HL-60/S4 treated with retinoic acid at 250 ng/mL for 4 days and 3 days (cell line): ENCODE measurements around the gene CX3CL1.
"Not testable (repeated sequence)": the region's sequence is repeated elsewhere in the genome, so short reads cannot be mapped to it uniquely, and the experiment has no call there.

ENCODE experiments used
- in situ Hi-C: fragments of 300-500 bp; cut with MboI; formaldehyde crosslinking; loops from 2 replicates; pipeline ENCODE4 v1.7.0; 2022; ENCODE audit warnings: low sequenced_read_pairs

Gene CX3CL1

DNA sequence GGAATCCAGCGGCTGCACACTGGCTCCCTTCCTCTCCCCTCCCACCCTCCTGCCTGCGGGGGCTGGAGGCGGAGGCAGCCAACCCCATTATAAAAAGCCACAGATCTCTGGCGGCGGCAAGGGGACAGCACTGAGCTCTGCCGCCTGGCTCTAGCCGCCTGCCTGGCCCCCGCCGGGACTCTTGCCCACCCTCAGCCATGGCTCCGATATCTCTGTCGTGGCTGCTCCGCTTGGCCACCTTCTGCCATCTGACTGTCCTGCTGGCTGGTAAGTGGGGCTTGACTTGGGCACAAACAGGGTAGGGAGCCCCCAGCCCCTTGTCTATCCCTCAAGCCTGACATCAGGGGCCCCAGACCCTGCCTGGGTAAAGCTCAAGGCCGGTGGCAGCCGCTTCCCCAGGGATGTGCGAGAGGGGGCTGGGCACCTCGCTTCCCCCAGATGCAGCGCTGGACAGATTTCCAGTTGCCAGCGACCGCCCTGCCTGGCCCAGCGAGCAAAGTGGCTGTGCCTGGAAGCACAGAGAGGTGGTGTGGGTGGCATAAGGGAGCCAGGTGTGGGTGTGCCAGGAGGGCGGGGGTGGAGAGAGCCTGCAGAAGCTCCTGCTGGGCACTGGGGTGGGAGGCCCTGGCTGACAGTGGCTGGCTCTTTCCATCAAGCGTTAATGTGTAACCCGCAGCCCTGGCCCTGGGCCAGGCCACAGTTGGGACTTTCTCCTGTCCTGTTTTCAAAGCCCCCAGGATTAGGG, at the start of gene CX3CL1:
Gene CX3CL1, plus strand, starts transcription at position 119 of the 745 bp plus-strand sequence. Its CDS starts 79 bp downstream, at position 198.
- in situ Hi-C loops = no loop called here

- in situ Hi-C loops = no loop called here
These were observed 47.5 kb upstream of the CX3CL1 start for GRCh38 chr16:57324749-57325148.

- in situ Hi-C loops = no loop called here
These were observed 46.8 kb upstream of the CX3CL1 start for GRCh38 chr16:57325458-57325857.

GRCh38 chr16:57329718-57330327, 42.5 kb upstream of the CX3CL1 start:
- in situ Hi-C loops = no loop called here

GRCh38 chr16:57331355-57331754, 40.9 kb upstream of the CX3CL1 start:
- in situ Hi-C loops = no loop called here

DNA sequence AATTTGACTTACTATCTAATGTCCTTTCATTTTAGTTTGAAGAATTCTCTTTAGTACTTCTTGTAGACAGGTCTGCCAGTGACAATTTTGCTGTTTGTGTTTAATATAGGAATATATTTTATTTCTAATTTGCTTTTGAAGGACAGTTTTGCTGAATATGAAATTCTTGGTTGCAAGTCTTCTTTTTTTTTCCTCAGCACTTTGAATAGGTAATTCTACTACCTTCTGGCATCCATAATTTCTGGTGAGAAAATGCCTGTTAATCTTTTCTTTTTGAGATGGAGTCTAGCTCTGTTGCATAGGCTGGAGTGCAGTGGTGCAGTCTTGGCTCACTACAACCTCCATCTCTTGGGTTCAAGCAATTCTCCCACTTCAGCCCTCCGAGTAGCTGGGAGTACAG, 38.9 kb upstream of the CX3CL1 start:
- in situ Hi-C loops = no loop called here

- in situ Hi-C loops = no loop called here
These were observed 36.9 kb upstream of the CX3CL1 start for GRCh38 chr16:57335366-57335765.

GRCh38 chr16:57341062-57341440, 31.2 kb upstream of the CX3CL1 start:
- in situ Hi-C loops = no loop called here

- in situ Hi-C loops = no loop called here
These were observed 30.6 kb upstream of the CX3CL1 start for GRCh38 chr16:57341441-57342303.

DNA sequence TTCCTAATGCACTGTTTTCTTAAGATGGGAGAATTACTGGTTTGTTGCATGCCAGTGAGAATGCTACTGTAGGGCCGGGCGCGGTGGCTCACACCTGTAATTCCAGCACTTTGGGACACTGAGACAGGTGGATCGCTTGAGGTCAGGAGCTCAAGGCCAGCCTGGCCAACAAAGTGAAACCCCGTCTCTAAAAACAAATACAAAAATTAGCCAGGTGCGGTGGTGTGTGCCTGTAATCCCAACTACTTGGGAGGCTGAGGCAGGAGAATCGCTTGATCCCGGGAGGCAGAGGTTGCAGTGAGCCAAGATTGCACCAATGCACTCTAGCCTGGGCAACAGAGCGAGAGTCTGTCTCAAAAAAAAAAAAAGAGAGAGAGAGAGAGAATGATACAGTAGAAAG, 29.7 kb upstream of the CX3CL1 start:
- in situ Hi-C loops = not testable (repeated sequence)

GRCh38 chr16:57343221-57343620, 29.1 kb upstream of the CX3CL1 start:
- in situ Hi-C loops = no loop called here

DNA sequence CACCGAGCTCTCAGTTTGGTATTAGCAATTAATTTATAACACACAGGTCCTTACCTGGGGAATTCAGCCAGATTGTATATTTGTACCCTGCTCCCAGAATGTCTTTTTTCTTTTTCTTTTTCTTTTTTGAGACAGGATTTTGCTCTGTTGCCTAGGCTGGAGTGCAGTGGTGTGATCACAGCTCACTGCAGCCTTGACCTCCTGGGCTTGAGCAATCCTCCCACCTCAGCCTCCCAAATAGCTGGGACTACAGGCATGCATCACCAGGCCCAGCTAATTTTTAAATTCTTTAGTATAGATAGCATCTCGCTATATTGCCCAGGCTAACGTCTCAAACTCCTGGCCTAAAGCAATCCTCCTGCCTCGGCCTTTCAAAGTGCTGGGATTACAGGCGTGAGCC, 28.2 kb upstream of the CX3CL1 start:
- in situ Hi-C loops = not testable (repeated sequence)

- in situ Hi-C loops = no loop called here
These were observed 27.3 kb upstream of the CX3CL1 start for GRCh38 chr16:57345021-57345420.

GRCh38 chr16:57345666-57346204, 26.6 kb upstream of the CX3CL1 start:
- in situ Hi-C loops = no loop called here

GRCh38 chr16:57347858-57348257, 24.4 kb upstream of the CX3CL1 start:
- in situ Hi-C loops = no loop called here

GRCh38 chr16:57348327-57348726, 24.0 kb upstream of the CX3CL1 start:
- in situ Hi-C loops = no loop called here

DNA sequence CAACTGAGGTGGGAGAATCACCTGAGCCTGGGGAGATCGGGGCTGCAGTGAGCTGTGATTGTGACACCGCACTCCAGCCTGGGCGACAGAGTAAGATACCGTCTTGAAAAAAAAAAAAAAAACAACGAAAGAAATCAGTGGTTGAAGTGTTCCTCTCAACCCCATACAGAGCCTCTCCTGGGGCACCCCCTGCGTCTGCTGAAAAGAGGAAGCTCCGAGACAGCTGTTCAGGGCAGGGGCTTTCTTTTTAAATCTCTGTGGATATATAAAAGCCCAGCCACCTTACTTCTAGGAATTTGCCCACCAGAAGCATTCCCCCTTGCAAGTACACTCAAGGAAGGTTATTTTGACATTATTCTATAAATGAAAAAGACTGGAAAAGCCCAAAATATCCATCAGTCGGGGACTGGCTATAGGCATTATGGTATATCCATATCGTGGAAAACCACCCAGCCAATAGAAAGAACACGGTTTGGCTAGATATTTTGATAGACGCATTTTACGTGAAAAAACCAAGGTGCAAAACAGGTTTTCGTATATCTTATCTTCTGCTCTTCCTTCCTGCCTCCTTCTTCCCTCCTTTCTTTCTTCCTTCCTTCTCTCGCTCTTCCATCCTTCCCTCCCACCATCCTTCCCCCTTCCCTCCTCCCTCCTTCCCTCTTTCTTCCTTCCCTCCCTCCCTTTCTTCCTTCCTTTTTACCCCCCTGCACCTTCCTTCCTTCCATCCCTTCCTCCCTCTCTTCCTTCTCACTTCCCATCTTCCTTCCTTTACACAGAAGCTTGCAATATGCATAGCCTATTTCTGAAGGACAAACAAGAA, 22.9 kb upstream of the CX3CL1 start:
- in situ Hi-C loops = no loop called here

DNA sequence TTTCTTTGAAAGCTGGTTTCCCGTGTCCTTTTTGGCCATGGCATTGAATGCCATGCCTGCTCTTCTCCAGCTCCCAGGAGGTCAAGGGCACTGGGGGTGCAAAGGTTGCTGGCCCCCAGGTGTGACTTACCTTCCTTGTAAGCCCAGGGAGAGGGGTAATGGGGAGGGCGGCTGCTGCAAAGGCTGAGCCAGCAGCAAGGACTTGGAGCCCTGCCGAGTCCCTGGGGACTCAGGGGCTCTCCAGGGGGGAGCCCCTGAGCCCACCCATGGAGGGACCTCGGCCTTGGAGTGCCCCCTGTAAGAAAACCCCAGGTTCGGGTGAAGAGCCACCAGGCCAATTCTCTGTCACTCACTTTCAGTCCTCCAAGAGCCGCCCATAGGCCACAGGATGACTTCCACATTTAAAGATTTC, 19.6 kb upstream of the CX3CL1 start:
- in situ Hi-C loops = no loop called here

DNA sequence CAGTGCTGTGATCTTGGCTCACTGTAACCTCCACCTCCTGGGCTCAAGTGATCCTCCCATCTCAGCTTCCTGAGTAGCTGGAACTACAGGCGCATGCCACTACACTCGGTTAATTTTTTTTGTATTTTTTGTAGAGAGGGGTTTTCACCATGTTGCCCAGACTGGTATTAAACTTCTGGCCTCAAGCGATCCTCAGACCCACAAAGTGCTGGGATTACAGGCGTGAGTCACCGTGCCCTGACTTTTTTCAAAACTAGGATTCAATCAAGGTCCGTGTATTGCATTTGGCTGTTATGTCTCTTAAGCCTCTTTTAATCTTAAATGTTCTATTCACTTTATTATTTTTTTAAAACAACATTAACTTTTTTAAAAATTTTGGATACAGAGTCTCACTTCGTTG, 18.0 kb upstream of the CX3CL1 start:
- in situ Hi-C loops = no loop called here

DNA sequence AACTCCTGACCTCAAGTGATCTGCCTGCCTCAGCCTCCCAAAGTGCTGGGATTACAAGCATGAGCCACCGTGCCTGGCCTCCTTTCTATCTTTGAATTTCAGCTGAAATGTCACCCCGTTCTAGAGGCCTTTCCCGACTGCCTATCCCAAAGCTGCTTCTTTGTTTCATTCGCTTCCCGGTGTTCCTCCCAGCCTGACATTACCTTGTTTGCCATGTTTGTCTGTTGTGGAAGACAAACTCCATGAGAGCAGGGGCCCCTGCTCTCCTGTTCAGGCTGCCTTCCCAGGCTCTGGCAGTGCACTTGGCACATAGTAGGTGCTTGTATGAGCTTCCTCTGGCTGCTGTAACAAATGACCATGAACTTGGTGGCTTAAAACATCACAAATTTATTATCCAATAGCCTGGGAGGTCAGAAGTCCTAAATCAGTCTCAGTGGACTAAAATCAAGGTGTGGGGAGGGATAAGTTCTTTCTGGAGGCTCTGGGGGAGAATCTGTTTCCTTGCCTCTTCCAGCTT, 16.3 kb upstream of the CX3CL1 start:
- in situ Hi-C loops = no loop called here
